ENCODE data around the gene RETREG2. TPM values are rescaled to one million over a fixed set of nuclear protein-coding genes. Genes with fewer than 3 reads are reported as not detected.
A peak's percentile ranks its signal among the peaks of the same experiment; 100 is the strongest.

The RETREG2 gene
- total and polyA plus RNA-seq, 2 of the 4 experiments (the other 2 are of a cell fraction): 45.2 to 51.1 TPM

DNA sequence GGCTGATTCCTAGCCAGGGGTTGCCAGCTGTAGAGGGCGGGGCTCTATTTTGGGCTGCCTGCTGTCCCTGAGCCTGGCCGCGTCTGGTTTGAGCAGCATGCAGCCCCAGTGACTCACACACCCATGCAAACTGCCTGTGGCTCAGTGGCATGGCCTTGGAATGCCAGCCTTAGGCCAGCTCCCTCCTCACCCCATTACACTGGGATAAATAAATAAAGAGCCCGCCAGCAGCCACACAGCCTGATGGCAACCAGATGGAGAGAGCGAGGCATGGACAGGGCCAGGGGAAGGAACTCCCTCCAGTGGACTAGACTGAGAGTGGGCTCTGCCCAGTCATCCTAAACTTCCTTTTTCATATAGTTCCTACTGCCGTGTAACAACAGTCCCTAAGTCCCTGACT, 35.7 kb upstream of the RETREG2 start:
- CTCF ChIA-PET: interaction anchor here (0.6 to 1.9 kb wide), 6 partner anchors 17 to 113 kb away, joined by 3 to 7 read pairs (median 4); no protein-coding TSS in a partner anchor

More for the DNA sequence above, 35.7 kb upstream of the RETREG2 start:
- no peak overlapping the region for H3K4ac ChIP-seq (ENCODE audit: low read depth, low read length)
- no peak overlapping the region for H3K18ac ChIP-seq (ENCODE audit: low read depth, low read length)
- no peak overlapping the region for H2BK15ac ChIP-seq (ENCODE audit: low read depth, low read length)
- TF ChIP-seq MAZ (IDR thresholded peaks at IDR 0.05; ENCODE audit: borderline replicate concordance, low read depth, low read length) (no peak), RCOR1 (IDR thresholded peaks at IDR 0.05; ENCODE audit: insufficient replicate concordance, low read length) (no peak), CEBPB (IDR thresholded peaks at IDR 0.05; ENCODE audit: low read depth, low read length) (no peak), RFX5 (IDR thresholded peaks at IDR 0.05; ENCODE audit: low read depth, low read length) (no peak), POLR2A (IDR thresholded peaks at IDR 0.05; ENCODE audit: low read depth, low read length) (no peak), MXI1 (IDR thresholded peaks at IDR 0.05; ENCODE audit: borderline replicate concordance, low read depth, low read length) (peak; percentile 70; the same call in 1 of the 2 replicates), BHLHE40 (IDR thresholded peaks at IDR 0.05; ENCODE audit: low read depth, low read length) (no peak; the same call in 1 of the 2 replicates), NFE2L2 (IDR thresholded peaks at IDR 0.05; ENCODE audit: low read depth, low read length) (no peak), FOS (IDR thresholded peaks at IDR 0.05; ENCODE audit: low read depth, low read length) (peak; percentile 45; the same call in 1 of the 2 replicates), CHD1 (IDR thresholded peaks at IDR 0.05; ENCODE audit: low read depth, low read length) (no peak), MAFK (IDR thresholded peaks at IDR 0.05; ENCODE audit: low read depth, low read length) (no peak), RAD21 (IDR thresholded peaks at IDR 0.05; ENCODE audit: low read length) (0 out of 2 replicates have a peak, but pooled peaks have one; percentile 10), SMC3 (IDR thresholded peaks at IDR 0.05; ENCODE audit: low read depth, low read length) (no peak; the same call in 1 of the 2 replicates)
- TF ChIP-seq, protein P1, sequence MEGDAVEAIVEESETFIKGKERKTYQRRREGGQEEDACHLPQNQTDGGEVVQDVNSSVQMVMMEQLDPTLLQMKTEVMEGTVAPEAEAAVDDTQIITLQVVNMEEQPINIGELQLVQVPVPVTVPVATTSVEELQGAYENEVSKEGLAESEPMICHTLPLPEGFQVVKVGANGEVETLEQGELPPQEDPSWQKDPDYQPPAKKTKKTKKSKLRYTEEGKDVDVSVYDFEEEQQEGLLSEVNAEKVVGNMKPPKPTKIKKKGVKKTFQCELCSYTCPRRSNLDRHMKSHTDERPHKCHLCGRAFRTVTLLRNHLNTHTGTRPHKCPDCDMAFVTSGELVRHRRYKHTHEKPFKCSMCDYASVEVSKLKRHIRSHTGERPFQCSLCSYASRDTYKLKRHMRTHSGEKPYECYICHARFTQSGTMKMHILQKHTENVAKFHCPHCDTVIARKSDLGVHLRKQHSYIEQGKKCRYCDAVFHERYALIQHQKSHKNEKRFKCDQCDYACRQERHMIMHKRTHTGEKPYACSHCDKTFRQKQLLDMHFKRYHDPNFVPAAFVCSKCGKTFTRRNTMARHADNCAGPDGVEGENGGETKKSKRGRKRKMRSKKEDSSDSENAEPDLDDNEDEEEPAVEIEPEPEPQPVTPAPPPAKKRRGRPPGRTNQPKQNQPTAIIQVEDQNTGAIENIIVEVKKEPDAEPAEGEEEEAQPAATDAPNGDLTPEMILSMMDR (conservative IDR thresholded peaks at IDR 0.05; ENCODE audit: low read depth, low read length): peak; percentile 33; the same call in 1 of the 2 replicates
- TF ChIP-seq, protein P2, sequence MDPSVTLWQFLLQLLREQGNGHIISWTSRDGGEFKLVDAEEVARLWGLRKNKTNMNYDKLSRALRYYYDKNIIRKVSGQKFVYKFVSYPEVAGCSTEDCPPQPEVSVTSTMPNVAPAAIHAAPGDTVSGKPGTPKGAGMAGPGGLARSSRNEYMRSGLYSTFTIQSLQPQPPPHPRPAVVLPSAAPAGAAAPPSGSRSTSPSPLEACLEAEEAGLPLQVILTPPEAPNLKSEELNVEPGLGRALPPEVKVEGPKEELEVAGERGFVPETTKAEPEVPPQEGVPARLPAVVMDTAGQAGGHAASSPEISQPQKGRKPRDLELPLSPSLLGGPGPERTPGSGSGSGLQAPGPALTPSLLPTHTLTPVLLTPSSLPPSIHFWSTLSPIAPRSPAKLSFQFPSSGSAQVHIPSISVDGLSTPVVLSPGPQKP (IDR thresholded peaks at IDR 0.05; ENCODE audit: borderline replicate concordance, low read depth, low read length): no peak
- TF ChIP-seq, protein P3, sequence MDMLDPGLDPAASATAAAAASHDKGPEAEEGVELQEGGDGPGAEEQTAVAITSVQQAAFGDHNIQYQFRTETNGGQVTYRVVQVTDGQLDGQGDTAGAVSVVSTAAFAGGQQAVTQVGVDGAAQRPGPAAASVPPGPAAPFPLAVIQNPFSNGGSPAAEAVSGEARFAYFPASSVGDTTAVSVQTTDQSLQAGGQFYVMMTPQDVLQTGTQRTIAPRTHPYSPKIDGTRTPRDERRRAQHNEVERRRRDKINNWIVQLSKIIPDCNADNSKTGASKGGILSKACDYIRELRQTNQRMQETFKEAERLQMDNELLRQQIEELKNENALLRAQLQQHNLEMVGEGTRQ (IDR thresholded peaks at IDR 0.05; ENCODE audit: low read depth, low read length): no peak
- DNase-seq (peak; percentile 67), ATAC-seq (ENCODE audit: low read depth) (peak; percentile 98)
- in situ Hi-C loops (cut with MboI; ENCODE audit: low sequenced_read_pairs): no loop called here
- H3K4me1 ChIP-seq (ENCODE audit: control insufficient read depth, insufficient read depth, low read length): peaks cover 5% of the 10 kb centered on the region
- dilution Hi-C loops (cut with HindIII; ENCODE audit: low sequenced_read_pairs, unreplicated experiment): no loop called here
- H2BK120ac ChIP-seq (ENCODE audit: low read depth, low read length): no peak overlapping the region
- no peak overlapping the region for H3K27ac ChIP-seq (ENCODE audit: insufficient read depth, low read length)
- H3K4me2 ChIP-seq (ENCODE audit: low read depth, low read length): no peak overlapping the region
- no peaks in the 10 kb centered on the region for H3K27me3 ChIP-seq (ENCODE audit: control insufficient read depth, insufficient read depth, low read length)
- no TSS peak for BruUV-seq (replicated peaks)
- H4K91ac ChIP-seq (ENCODE audit: insufficient read depth, low read depth, low read length): no peak overlapping the region
- intact Hi-C loops (cut with micrococcal nuclease): no loop called here
- H3K9ac ChIP-seq (ENCODE audit: low read depth, low read length): no peak overlapping the region
- H3K23ac ChIP-seq (ENCODE audit: low read depth, low read length): no peak overlapping the region
- H4K8ac ChIP-seq (ENCODE audit: low read depth in 2 of 2, low read length in 2 of 2): no peak overlapping the region
- no peak overlapping the region for H2AK5ac ChIP-seq (ENCODE audit: low read depth, low read length)
- no peak overlapping the region for H4K5ac ChIP-seq (ENCODE audit: low read depth, low read length)
- no peak overlapping the region for H2BK5ac ChIP-seq (ENCODE audit: low read depth, low read length, poor library complexity, severe bottlenecking)
- POLR2A ChIA-PET (ENCODE audit: unreplicated experiment): no interaction called here
- no peak overlapping the region; the same call in 1 of the 2 replicates for H3K56ac ChIP-seq (ENCODE audit: extremely low read depth, insufficient read depth, low read length)
- no peak overlapping the region for H2BK20ac ChIP-seq (ENCODE audit: low read depth, low read length)
- no peaks in the 10 kb centered on the region for H3K9me3 ChIP-seq (ENCODE audit: control insufficient read depth, insufficient read depth, low read length)
- H3K14ac ChIP-seq (replicated peaks; ENCODE audit: low read depth, low read length): 0 out of 2 replicates have a peak overlapping the region, but pooled peaks have one; percentile 11
- no peaks in the 10 kb centered on the region for H4K20me1 ChIP-seq (ENCODE audit: insufficient read depth, low read length)
- H3K4me3 ChIP-seq (ENCODE audit: insufficient read depth, low read depth, low read length): no peak overlapping the region
- 80% methylated on average over 1 of the region's 6 CpGs; no CpG with 5 or more reads in 1 of the 2 experiments for WGBS, 2 experiments (ENCODE audit: extremely low coverage in 2 of 2, insufficient read length in 1 of 2)
- H3K79me1 ChIP-seq (ENCODE audit: low read depth in 1 of 2, low read length in 2 of 2): no peaks in the 10 kb centered on the region; a peak in 1 of 4 replicates
- peak overlapping the region; percentile 8 for H2AFZ ChIP-seq (replicated peaks; ENCODE audit: low read length, poor library complexity)
- peaks cover 3% of the 10 kb centered on the region; the same call in 1 of the 2 replicates for H3K9me1 ChIP-seq (ENCODE audit: insufficient read depth, low read length)
- peak overlapping the region; percentile 5 for H2AK9ac ChIP-seq (replicated peaks; ENCODE audit: low read depth, low read length, poor library complexity)
- peaks cover 12% of the 10 kb centered on the region for H3K36me3 ChIP-seq (ENCODE audit: control insufficient read depth, insufficient read depth, low read length)

Measured in IMR-90 (cell line).